LNCaP clone FGC (cell line): Measurements from ENCODE around the gene WFIKKN1.

ENCODE experiments used
- DNase-seq: peaks from one replicate; pipeline ENCODE4 v3.0.0-alpha.2; 2011; ENCODE audit warnings: low read depth
- H3K4me3 ChIP-seq: 2 replicates; pipeline ENCODE4 v1.5.1; 2011; ENCODE audit warnings: mild to moderate bottlenecking, low read depth, low read length, control low read depth
- CTCF ChIP-seq: IDR thresholded peaks from 2 replicates; pipeline ENCODE4 v1.5.1; 2012; ENCODE audit warnings: mild to moderate bottlenecking; ENCODE audit not compliant: control insufficient read depth, insufficient read depth; ENCODE audit errors: extremely low read depth

Gene WFIKKN1

GRCh38 chr16:624526-625070 lies 6.2 kb upstream of the WFIKKN1 start:
- no peak for TF ChIP-seq CTCF
- H3K4me3 ChIP-seq: no peak overlapping the region
- no peak for DNase-seq

- DNase-seq: no peak
- no peak for TF ChIP-seq CTCF
- no peak overlapping the region for H3K4me3 ChIP-seq
These were observed 5.4 kb upstream of the WFIKKN1 start for GRCh38 chr16:625117-625976.

GRCh38 chr16:625977-626765 lies 4.6 kb upstream of the WFIKKN1 start:
- no peak for TF ChIP-seq CTCF
- H3K4me3 ChIP-seq: no peak overlapping the region
- DNase-seq: no peak

- no peak for TF ChIP-seq CTCF
- no peak overlapping the region for H3K4me3 ChIP-seq
- no peak for DNase-seq
These were observed 3.9 kb upstream of the WFIKKN1 start for GRCh38 chr16:626787-627453.

- no peak for TF ChIP-seq CTCF
- no peak overlapping the region for H3K4me3 ChIP-seq
- DNase-seq: no peak
These were observed 3.1 kb upstream of the WFIKKN1 start for GRCh38 chr16:627454-628239.
